GM18909 (cell line): ENCODE measurements around the gene EIF3K.

Experiments
- ATAC-seq: cut with Tn5 transposase; IDR thresholded peaks from one replicate; pipeline ENCODE4 v1.9.1; 2021; ENCODE audit warnings: mild to moderate bottlenecking; ENCODE audit not compliant: unreplicated experiment, poor library complexity

Gene EIF3K

GRCh38 chr19:38665219-38665931 is 46.4 kb downstream of the EIF3K start:
- no peak for ATAC-seq

GRCh38 chr19:38665950-38666662 is 47.1 kb downstream of the EIF3K start:
- ATAC-seq: no peak

- ATAC-seq: no peak
Measured at GRCh38 chr19:38666663-38667511, 47.9 kb downstream of the EIF3K start.

GRCh38 chr19:38667661-38668171 is 48.7 kb downstream of the EIF3K start:
- ATAC-seq: no peak

GRCh38 chr19:38669552-38669951 is 50.6 kb downstream of the EIF3K start:
- no peak for ATAC-seq

- ATAC-seq: no peak
Measured at GRCh38 chr19:38670921-38671398, 52.0 kb downstream of the EIF3K start.

GRCh38 chr19:38671654-38672053 is 52.7 kb downstream of the EIF3K start:
- no peak for ATAC-seq

GRCh38 chr19:38673030-38673429 is 54.0 kb downstream of the EIF3K start:
- ATAC-seq: no peak

GRCh38 chr19:38674388-38675171 is 55.6 kb downstream of the EIF3K start:
- ATAC-seq: no peak

GRCh38 chr19:38675611-38676010 is 56.6 kb downstream of the EIF3K start:
- ATAC-seq: no peak

GRCh38 chr19:38676023-38676877 is 57.3 kb downstream of the EIF3K start:
- ATAC-seq: no peak

GRCh38 chr19:38676878-38677646 is 58.1 kb downstream of the EIF3K start:
- no peak for ATAC-seq

GRCh38 chr19:38678217-38678890 is 59.4 kb downstream of the EIF3K start:
- ATAC-seq: no peak

GRCh38 chr19:38678891-38679494 is 60.0 kb downstream of the EIF3K start:
- ATAC-seq: no peak

GRCh38 chr19:38679839-38680238 is 60.9 kb downstream of the EIF3K start:
- no peak for ATAC-seq

GRCh38 chr19:38682195-38682867 is 63.3 kb downstream of the EIF3K start:
- no peak for ATAC-seq
